GM13977 (cell line): ENCODE data around the gene KCNQ2.

Source experiments
- DNase-seq: peaks from one replicate; pipeline ENCODE4 v3.0.0; 2012; ENCODE audit warnings: low spot score
- in situ Hi-C: fragments of 300-500 bp; cut with MboI; formaldehyde crosslinking; loops from one replicate; pipeline ENCODE4 v1.12.0; 2022; ENCODE audit warnings: low sequenced_read_pairs, low pct_unique_long_range_greater_than_20kb, mixed read lengths, inconsistent platforms; ENCODE audit not compliant: unreplicated experiment
- TF ChIP-seq, protein P1 (sequence below): IDR thresholded peaks from 2 replicates; pipeline ENCODE4 v1.5.1; 2012; ENCODE audit warnings: mild to moderate bottlenecking, control low read depth; ENCODE audit not compliant: insufficient read depth; ENCODE audit errors: extremely low read depth, missing control alignments

KCNQ2 gene

DNA sequence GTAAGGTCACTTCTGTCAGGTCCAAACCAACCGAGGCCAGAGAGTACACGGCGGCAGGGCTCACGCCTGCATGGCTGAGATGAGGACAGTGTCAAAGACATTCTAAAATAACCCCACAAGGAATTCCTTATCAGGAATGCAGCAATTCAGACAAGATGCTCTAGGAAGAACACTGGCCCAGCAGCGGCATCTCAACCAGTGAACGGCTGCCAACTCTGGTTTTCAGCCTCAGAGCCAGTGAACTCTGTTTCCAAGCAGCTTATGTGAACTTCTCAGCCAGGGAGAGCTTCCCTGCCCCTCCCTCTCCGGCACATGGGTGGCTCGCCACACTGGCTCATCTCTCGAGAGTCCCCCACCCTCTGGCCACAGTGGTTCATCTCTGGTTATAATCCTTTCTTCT lies 36.9 kb downstream of the KCNQ2 start:
- in situ Hi-C loops, result no loop called here
- TF ChIP-seq, protein P1, sequence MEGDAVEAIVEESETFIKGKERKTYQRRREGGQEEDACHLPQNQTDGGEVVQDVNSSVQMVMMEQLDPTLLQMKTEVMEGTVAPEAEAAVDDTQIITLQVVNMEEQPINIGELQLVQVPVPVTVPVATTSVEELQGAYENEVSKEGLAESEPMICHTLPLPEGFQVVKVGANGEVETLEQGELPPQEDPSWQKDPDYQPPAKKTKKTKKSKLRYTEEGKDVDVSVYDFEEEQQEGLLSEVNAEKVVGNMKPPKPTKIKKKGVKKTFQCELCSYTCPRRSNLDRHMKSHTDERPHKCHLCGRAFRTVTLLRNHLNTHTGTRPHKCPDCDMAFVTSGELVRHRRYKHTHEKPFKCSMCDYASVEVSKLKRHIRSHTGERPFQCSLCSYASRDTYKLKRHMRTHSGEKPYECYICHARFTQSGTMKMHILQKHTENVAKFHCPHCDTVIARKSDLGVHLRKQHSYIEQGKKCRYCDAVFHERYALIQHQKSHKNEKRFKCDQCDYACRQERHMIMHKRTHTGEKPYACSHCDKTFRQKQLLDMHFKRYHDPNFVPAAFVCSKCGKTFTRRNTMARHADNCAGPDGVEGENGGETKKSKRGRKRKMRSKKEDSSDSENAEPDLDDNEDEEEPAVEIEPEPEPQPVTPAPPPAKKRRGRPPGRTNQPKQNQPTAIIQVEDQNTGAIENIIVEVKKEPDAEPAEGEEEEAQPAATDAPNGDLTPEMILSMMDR, result no peak
- DNase-seq, result no peak

DNA sequence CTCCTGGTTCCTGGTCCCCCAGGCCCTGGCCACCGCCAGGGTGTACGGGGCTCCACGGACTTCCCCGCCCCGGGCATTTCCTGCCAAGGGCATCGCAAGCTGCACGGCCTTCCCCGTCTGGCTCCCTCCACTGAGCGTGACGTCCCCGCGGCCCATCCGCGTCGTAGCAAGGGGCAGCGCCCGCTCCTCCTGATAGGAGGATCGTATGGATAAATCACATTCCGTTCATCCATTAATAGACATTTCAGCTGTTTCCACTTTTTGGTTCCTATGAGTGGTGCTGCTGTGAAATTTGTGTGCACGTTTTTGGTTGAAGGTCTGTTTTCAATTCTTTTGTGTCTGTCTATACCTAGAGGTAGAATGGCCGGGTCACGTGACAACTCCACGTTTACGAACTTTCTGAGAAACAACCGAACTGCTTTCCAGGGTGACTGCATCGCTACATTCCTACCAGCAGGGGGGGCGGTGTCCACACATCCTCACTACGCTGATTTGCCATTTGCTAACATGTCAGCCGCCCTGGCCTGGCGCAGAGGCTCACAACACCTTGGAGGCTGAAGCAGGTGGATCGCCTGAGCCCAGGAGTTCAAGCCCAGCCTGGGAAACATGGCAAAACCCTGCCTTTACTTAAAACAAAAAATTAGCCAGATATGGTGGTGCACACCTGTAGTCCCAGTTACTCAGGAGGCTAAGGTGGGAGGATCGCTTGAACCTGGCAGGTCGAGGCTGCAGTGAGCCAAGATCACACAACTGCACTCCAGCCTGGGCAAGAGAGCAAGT lies 37.7 kb downstream of the KCNQ2 start:
- DNase-seq, result peak; percentile 95
- TF ChIP-seq, protein P1, result peak; percentile 90
- in situ Hi-C loops, result no loop called here

DNA sequence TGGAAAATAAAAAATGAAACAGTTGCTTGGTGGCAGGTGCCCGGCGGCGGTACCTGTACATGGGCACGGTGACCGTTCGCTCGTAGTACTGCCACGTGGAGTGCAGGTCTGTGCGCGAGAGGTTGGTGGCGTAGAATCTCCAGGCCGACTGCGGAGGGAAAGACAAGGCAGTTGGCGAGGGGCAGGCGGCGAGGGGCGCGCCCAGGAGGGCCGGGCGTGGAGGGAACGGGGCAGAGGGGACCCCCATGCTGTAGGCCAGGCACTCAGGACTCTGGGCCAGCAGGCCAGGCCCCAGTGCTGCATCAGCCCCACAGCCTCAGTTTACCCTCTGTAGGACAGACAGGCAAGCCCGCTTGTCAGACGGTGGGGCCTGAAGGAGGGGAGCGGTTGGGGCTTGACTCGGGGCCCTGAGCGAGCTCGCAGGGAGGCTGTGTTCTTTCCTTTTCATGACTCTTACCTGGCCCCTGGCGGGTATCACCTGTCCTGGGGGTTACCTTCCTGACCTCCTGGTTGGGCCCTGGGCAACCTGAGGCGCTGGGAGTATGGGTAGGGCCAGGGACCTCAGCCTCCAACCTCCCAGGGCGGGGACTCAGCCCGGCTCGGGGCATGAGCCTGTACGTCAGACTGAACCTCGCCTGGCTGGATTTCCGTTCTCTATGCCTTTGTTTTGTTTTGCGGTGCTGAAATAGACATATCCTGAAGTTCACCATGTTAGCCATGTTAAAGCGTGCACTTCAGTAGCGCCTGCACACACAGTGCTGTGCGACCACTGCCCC lies 38.5 kb downstream of the KCNQ2 start:
- DNase-seq, result no peak
- TF ChIP-seq, protein P1, result no peak
- in situ Hi-C loops, result no loop called here

DNA sequence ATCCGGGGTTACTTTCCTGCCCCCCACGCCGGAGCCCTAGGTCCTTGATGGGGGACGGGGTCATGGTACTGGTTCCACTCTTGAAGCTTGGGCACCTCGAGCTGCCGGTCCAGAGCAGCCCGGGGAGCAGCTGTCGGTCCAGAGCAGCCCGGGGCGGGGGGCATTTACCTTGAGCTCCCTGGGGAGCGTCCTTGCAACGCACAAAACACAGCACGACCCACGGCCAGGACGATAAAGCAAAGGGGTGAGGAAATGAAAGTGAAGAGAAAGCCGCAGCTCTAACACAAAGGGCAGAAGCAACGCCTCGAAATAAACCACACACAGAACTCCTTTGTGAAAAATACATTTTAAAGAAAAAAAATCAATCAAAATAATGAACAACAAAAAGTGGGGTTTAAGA lies 39.1 kb downstream of the KCNQ2 start:
- TF ChIP-seq, protein P1, result no peak
- in situ Hi-C loops, result no loop called here
- DNase-seq, result peak; percentile 72

DNA sequence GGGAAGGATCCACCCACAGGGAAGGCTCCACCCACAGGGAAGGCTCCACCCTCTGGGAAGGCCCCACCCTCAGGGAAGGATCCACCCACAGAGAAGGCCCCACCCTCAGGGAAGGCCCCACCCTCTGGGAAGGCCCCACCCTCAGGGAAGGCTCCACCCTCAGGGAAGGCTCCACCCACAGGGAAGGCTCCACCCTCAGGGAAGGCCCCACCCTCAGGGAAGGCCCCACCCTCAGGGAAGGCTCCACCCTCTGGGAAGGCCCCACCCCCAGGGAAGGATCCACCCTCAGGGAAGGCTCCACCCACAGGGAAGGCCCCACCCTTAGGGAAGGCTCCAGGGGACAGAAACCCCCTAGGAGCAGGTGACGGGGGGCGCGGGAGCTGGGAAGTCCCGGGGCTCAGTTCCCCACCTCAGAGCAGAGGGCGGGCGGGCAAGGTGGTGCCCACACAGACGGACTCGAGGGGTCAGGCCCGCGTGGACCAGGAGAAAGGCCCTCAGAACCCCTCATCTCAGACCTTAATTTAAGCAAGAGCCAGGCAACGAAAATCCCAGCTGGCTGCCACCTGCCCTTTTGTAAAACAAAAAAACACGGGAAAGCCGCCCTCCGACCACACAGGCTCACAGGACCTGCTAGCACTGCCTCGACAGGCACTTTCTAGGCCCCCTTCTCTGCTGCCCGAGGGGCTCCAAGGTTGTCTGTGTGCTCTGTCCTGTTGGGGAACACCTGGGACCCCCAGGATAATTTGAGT lies 39.7 kb downstream of the KCNQ2 start:
- no peak for DNase-seq
- in situ Hi-C loops, result no loop called here
- TF ChIP-seq, protein P1, result no peak

DNA sequence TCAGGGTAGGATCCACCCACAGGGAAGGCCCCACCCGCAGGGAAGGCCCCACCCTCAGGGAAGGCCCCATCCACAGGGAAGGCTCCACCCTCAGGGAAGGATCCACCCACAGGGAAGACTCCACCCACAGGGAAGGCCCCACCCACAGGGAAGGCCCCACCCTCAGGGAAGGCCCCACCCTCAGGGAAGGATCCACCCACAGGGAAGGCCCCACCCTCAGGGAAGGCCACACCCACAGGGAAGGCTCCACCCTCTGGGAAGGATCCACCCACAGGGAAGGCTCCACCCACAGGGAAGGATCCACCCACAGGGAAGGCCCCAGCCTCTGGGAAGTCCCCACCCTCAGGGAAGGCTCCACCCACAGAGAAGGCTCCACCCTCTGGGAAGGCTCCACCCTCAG lies 40.5 kb downstream of the KCNQ2 start:
- in situ Hi-C loops, result no loop called here
- TF ChIP-seq, protein P1, result no peak
- no peak for DNase-seq
